GM21619 (cell line): ENCODE results near the gene PODN.
A peak's percentile ranks its signal among the peaks of the same experiment; 100 is the strongest.

Source experiments
- ATAC-seq: cut with Tn5 transposase; IDR thresholded peaks from one replicate; pipeline ENCODE4 v1.9.1; 2021; ENCODE audit not compliant: unreplicated experiment

Gene PODN

DNA sequence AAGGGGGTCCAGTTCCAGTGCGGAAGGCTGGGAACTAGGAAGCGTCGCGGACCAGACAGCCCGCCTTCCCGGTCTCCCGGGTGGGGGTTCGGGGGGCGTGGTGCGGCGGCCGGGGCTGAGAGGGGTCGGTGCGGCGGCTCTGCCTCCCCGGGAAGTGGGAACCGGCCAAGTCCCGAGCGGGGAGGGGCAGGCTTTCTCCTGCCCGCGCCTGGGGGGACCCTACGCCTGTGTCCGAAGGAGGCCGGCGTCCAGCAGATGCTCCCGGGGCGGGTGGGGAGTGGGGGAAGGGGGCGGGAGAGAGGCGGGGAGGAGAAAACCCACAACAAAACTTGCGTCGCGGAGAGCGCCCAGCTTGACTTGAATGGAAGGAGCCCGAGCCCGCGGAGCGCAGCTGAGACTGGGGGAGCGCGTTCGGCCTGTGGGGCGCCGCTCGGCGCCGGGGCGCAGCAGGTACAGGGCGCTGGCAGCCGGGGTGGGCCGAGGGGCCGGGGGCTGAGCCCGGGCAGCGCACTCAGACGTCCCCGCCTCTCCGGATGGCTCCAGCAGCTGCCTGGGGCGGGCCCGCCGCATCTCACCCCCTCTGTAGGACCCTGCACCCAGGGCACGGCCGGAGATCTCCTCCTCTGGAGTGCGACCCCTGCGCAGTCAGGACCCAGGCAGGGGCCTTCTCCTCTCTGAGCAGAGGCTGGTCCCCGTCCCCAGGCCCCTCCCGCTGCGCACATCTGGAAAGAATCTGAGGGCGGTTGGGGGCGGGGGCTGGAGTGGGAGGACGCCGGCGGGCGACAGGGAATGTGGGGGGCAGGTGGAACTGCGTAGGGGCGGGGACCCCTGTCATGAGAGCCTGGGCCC, at the start of gene PODN:
TSS of gene PODN (plus strand) at position 355 of the 849 bp plus-strand sequence. CDS start 7,643 bp downstream, outside the sequence.
- ATAC-seq: no peak

DNA sequence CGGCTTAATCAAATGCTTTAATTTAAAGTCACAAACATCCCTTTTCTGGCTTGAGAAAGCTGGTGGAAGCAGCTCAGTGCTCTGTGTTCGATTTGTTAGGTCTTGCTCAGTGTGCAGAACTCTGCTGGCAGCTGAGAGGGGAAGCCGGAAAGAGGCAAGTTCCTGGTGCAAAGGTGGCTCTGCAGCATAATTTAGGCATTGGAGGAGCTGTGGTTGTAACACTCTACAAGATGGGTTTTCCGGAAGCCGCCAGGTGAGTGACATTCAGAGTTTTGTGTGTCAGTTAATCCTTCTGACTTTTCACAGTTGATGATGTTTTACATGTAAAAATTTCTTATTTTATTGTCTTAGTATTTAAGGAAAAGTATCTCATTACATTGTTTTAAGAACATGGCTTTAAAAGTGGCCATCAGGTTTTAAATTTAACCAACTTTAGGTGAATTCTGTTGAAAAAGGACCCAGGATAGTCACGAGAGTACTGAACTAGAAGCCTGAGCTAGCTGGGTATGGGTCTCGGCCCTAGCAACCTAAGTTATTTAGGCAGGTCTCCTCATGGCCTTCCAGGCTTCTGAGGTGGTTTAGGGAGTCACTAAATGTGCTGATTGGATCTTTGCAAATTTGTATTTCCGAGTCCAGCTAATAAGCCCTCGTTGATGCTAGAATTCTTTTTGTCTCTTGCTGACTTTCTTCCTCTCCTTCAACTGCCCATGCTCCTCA, 47.1 kb upstream of the PODN start:
- ATAC-seq: peak; percentile 92

GRCh38 chr1:53015508-53015860, 46.5 kb upstream of the PODN start:
- ATAC-seq: no peak

DNA sequence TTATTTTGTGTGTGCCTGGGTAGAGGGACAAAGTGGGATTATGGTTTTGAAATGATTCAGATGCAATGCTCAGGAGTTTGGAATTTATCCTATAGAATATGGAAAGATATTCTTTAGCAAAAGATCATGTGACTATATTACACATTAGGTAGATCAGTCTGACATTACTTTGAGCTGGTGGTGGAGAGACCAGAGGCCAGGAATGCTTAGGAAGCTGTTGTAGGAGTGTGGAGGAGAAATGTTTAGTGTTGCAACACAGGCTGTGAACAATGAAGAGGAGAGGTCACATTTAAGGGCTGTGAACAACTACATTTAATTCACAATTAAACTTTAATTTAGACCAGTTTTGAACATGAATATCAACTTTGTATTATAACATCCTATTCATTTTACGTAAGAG, 45.3 kb upstream of the PODN start:
- no peak for ATAC-seq

DNA sequence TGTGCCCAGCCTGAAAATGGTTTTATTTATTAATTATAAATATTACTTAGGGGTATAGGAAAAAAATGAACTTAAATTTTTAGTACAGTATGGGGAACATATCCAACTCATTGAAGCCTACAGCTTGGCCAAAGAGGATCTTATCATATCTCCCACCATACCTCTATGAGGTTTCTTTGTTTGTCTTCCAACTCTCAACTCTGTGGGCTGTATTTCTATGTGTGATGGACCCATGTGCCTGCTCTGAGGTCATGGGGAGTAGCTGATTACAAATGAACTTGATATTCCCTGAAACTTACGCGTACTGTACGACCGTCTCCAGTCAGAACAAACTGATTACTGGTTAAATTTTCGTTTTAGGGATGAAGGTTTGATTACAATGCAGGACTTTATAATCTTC, 41.4 kb upstream of the PODN start:
- ATAC-seq: no peak

GRCh38 chr1:53022179-53022578, 39.8 kb upstream of the PODN start:
- no peak for ATAC-seq

DNA sequence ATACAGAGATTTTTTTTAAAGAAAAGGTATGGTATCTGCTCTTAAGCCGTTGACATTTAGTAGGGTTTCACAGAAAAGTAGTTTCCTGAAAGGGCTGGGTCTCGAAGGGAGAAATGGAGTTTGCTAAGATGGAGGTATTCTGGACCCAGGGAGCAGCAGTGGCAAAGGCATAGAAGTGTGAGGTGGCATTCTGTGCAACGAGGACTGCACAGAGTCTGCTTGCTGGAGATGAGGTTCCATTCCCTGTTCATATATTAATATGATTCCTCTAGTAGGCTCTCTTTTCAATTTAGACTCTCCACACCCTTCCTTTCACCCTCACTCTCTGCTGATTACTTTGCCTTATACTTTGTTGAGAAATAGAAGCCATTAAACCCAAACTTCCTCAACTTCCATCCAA, 38.5 kb upstream of the PODN start:
- no peak for ATAC-seq

GRCh38 chr1:53024117-53024516, 37.9 kb upstream of the PODN start:
- ATAC-seq: no peak

DNA sequence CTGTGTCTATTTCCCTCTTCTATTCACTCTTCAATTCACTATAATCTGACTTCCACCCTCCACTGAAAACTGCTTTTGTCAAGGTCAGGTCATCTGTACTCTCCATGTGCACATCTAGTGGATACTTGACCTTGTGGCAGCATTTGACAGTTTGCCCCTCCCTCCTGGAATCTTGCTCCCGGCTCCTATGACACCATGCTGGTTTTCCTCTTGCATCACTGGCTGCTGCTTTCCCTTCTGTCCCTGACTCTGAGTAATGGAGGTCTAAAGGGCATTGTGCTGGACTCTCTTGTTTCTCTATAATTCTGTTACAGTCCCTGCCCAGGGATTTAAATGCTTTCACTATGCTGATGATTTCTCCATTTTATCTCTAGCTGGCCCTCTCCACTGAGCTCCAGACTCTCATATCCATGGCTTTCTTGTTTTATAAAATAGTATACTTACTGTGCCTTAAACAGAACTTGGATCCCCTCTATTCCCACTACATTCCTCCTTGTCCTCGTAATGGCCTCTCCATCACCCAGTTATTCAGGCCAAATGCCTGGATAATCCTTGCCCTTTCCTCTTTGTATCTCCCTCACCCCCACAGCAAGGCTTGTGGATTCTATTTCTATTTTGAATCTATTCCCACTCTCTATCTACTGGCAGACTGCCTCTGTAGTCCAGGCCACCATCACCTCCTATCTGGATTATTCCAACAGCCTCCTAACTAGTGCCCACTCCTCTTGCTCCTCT, 36.8 kb upstream of the PODN start:
- ATAC-seq: no peak

- ATAC-seq: no peak
Observed at GRCh38 chr1:53025769-53026112, 36.3 kb upstream of the PODN start.

- ATAC-seq: no peak
Observed at GRCh38 chr1:53026254-53026653, 35.8 kb upstream of the PODN start.

GRCh38 chr1:53031732-53032131, 30.3 kb upstream of the PODN start:
- ATAC-seq: no peak

DNA sequence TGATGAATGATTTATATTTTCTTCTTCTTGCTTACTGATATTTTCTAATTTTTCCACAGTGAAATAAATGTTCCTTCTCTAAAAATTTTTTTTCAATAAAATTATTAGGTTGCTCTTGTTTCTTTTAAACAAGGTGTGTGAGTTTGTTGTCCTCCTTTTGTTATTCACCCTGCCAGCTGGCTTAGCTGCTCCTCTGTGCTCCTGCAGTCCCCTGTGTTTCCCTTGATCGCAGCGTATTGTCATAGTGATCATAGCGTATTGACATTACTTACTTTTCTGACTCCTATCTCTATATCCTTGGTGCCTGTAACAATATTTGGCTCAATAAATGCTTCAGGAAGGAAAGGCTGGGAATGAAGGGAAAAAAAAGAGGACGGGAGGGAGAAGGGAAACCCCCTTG, 24.9 kb upstream of the PODN start:
- ATAC-seq: no peak

DNA sequence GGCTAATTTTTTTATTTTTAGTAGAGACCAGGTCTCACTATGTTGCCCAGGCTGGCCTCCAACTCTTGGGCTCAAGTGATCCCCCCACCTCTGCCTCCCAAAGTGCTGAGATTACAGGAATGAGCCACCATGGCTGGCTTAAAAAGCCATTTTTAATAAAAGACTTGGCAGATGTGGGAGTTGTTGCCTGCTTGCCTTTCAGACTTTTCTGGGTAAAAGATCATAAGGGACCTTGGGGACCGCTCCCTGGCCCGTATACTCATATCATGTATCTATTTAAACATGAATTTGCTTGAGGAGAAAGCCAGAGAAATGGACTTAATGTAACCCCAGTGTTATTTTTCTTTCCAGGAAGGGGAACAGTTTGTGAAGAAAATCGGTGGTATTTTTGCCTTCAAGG, 23.4 kb upstream of the PODN start:
- ATAC-seq: no peak

GRCh38 chr1:53043271-53043670, 18.7 kb upstream of the PODN start:
- ATAC-seq: no peak

- ATAC-seq: no peak
Observed at GRCh38 chr1:53044926-53045325, 17.1 kb upstream of the PODN start.

DNA sequence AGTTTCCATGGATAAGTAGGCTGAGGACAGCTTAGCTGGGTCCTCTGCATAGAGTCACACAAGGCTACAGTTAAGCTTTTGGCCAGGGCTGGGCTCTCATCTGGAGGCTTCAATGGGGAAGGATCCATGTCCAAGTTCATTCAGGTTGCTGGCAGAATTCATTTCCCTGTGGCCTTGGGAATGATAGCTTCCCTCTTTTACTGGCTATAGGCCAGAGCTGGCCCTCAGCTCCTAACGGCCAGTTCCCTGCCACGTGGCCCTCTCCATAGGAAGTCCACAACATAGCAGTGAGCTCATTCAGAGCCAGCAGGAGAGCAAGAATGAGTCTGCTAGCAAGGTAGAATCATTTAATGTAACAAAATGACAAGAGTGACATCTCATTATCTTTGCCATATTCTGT, 15.1 kb upstream of the PODN start:
- no peak for ATAC-seq

DNA sequence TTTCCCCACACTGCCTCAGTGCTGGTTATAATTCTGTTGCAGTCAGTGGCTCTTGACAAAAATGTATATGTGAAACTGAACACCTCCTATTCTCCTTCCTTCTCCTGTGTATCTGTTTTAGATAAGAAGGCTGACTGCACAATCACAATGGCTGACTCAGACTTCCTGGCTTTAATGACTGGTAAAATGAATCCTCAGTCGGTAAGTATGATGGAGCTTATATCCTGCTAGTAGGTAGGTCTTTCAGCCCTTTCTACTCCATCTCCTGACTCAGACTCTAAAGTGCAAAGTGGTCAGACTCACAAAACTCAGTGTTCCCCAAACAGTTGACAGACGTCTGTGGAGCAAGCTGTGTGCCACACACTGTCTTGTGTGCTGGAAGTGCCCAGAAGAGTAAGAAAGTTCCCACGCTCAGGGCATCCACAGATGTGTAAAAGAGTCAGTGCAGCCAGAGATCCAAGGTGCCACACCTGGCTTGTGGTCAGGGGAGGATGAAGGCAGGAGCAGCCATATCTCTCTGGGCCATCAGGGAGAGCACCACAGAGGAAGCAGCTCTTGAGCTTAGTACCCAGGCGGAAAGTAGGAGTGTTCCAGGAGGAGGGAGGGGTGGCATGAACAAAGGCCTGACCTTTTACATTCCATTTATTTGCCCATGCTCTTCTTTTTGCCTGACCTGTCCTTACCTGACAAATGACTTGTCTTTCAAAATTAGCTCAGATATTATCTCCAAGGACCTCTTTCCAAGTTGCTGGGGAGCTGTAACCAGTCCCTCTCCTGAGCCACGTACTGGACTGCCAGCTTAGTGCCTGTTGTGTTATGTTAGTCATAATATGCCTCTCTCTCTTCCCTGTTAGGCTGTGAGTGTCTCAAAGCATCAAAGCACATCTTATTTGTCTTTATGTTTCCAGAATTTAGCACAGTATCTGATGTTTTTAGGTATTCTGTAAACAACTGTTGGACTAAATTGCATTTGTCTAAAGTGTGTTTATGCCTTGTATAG, 14.0 kb upstream of the PODN start:
- no peak for ATAC-seq

DNA sequence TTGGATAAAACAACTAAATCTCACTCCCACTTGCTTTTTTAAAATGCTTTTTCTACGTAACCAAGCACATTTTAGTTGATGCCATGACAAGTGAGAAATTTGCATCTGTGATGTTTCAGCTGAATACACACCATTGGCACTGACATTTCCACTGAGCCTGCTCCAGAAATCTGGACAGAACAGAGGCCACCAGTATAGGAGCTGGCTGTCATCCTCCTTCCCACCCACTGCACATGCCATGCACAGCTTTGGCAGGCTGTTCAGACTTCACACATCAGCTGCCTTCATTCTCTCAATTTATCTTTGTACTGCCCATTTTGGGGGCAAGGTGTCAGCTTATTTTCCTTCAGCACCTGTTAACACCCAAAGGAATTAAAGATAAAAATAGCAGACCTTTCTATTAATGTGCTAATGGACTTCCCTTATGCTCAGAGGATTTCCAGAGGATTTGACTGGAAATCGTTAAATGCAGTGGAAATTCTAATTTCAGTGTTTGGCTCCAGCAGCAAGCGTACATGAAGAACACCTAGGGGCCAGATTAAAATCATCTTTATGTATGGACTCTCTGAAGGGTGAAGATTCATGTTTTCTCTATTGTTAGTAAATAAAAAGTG, 12.9 kb upstream of the PODN start:
- ATAC-seq: no peak

DNA sequence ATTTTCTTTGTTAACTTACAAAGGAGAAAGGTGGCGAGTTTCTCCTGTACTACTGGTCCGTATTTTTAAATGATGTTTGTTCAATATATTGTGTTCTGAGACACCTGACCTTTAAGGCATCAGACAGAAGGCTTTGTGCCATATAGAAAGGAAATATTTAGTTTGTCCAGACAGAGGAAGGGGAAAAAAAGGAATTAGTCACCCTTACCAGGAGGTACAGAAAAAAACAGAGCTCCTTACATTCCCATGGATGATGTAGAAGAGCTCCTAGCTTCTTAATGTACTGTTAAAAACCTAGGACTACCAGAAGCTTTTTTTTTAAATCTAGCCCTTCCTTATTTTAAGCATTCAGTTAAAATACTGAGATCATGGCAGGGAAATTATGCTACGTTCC, 12.4 kb upstream of the PODN start:
- no peak for ATAC-seq
